Liver (tissue), 9 donors: Measurements from ENCODE around the gene VGF. TPM values are rescaled to one million over a fixed set of nuclear protein-coding genes. Genes with fewer than 3 reads are reported as not detected.

ENCODE experiments used
- DNase-seq: peaks from one replicate; pipeline ENCODE4 v3.0.0-alpha.2; 2017; ENCODE audit warnings: low spot score
- H3K27ac ChIP-seq, 2 donors: one replicate each; pipeline ENCODE4 v1.7.0; 2013; ENCODE audit warnings: inconsistent platforms in 2 of 2, low read length in 2 of 2, control low read depth in 1 of 2, low read depth in 1 of 2, mild to moderate bottlenecking in 1 of 2
- H3K27me3 ChIP-seq, 4 donors: one replicate each; pipeline versions ENCODE4 v1.6.1 to v1.7.0; 2013; ENCODE audit warnings: low read length in 3 of 4, inconsistent platforms in 1 of 4, mild to moderate bottlenecking in 1 of 4, moderate library complexity in 1 of 4; ENCODE audit not compliant: control insufficient read depth in 4 of 4, insufficient read depth in 4 of 4
- H3K36me3 ChIP-seq, 4 donors: one replicate each; pipeline versions ENCODE4 v1.6.1 to v1.7.0; 2013; ENCODE audit warnings: low read length in 3 of 4, mild to moderate bottlenecking in 3 of 4, low read depth in 1 of 4, moderate library complexity in 1 of 4; ENCODE audit not compliant: control insufficient read depth in 4 of 4, insufficient read depth in 3 of 4
- H3K4me1 ChIP-seq, 4 donors: one replicate each; pipeline versions ENCODE4 v1.6.1 to v1.7.0; 2013; ENCODE audit warnings: low read length in 3 of 4, mild to moderate bottlenecking in 3 of 4, moderate library complexity in 1 of 4; ENCODE audit not compliant: control insufficient read depth in 4 of 4, insufficient read depth in 4 of 4
- H3K4me3 ChIP-seq, 3 donors: one replicate each; pipeline versions ENCODE4 v1.6.1 to v1.7.0; 2013; ENCODE audit warnings: low read length in 3 of 3, control low read depth in 1 of 3, low read depth in 1 of 3, mild to moderate bottlenecking in 1 of 3
- H3K9ac ChIP-seq, 2 donors: one replicate each; pipeline ENCODE4 v1.7.0; 2013; ENCODE audit warnings: low read length in 2 of 2, mild to moderate bottlenecking in 2 of 2, moderate library complexity in 2 of 2, control low read depth in 1 of 2, low read depth in 1 of 2
- H3K9me3 ChIP-seq, 4 donors: one replicate each; pipeline versions ENCODE4 v1.6.1 to v1.7.0; 2013; ENCODE audit warnings: low read length in 3 of 4; ENCODE audit not compliant: control insufficient read depth in 4 of 4
- ATF3 ChIP-seq: IDR thresholded peaks from 2 replicates; pipeline ENCODE4 v1.6.1; 2016; ENCODE audit warnings: antibody characterized with exemption
- CTCF ChIP-seq: fragments of 150-350 bp; IDR thresholded peaks from 2 replicates; pipeline ENCODE4 v1.5.1; 2017; ENCODE audit warnings: improper control_type of control experiment, low read depth, low read length; ENCODE audit not compliant: missing input control
- EGR1 ChIP-seq, 2 donors: IDR thresholded peaks; 2 replicates each; pipeline ENCODE4 v1.6.1; 2016 to 2018; ENCODE audit warnings: antibody characterized with exemption in 2 of 2, low read depth in 2 of 2
- FOXA1 ChIP-seq: IDR thresholded peaks from 2 replicates; pipeline ENCODE4 v1.6.1; 2016; ENCODE audit warnings: antibody characterized with exemption
- FOXA2 ChIP-seq: IDR thresholded peaks from 2 replicates; pipeline ENCODE4 v1.6.1; 2016; ENCODE audit warnings: antibody characterized with exemption
- GABPA ChIP-seq, 2 donors: IDR thresholded peaks in 1 of 2; conservative IDR thresholded peaks in 1 of 2; 2 replicates each; pipeline ENCODE4 v1.6.1; 2016; ENCODE audit warnings: antibody characterized with exemption in 2 of 2, mild to moderate bottlenecking in 1 of 2, moderate library complexity in 1 of 2
- HNF4A ChIP-seq, 2 donors: conservative IDR thresholded peaks; 2 replicates each; pipeline ENCODE4 v1.6.1; 2016; ENCODE audit warnings: antibody characterized with exemption in 2 of 2, mild to moderate bottlenecking in 2 of 2
- HNF4G ChIP-seq: IDR thresholded peaks from 2 replicates; pipeline ENCODE4 v1.6.1; 2016; ENCODE audit warnings: antibody characterized with exemption
- JUND ChIP-seq, 2 donors: IDR thresholded peaks; 2 replicates each; pipeline ENCODE4 v1.6.1; 2016; ENCODE audit warnings: antibody characterized with exemption in 2 of 2
- MAX ChIP-seq: IDR thresholded peaks from 2 replicates; pipeline ENCODE4 v1.6.1; 2016; ENCODE audit warnings: antibody characterized with exemption
- NR2F2 ChIP-seq: IDR thresholded peaks from 2 replicates; pipeline ENCODE4 v1.6.1; 2016; ENCODE audit warnings: antibody characterized with exemption
- RAD21 ChIP-seq, 2 donors: IDR thresholded peaks; 2 replicates each; pipeline ENCODE4 v1.6.1; 2016; ENCODE audit warnings: antibody characterized with exemption in 2 of 2, mild to moderate bottlenecking in 2 of 2
- REST ChIP-seq: IDR thresholded peaks from 2 replicates; pipeline ENCODE4 v1.6.1; 2016; ENCODE audit warnings: antibody characterized with exemption, mild to moderate bottlenecking
- RXRA ChIP-seq, 2 donors: IDR thresholded peaks; 2 replicates each; pipeline ENCODE4 v1.6.1; 2017 to 2018; ENCODE audit warnings: antibody characterized with exemption in 2 of 2, mild to moderate bottlenecking in 1 of 2
- SP1 ChIP-seq: IDR thresholded peaks from 2 replicates; pipeline ENCODE4 v1.6.1; 2018; ENCODE audit warnings: antibody characterized with exemption, mild to moderate bottlenecking
- TAF1 ChIP-seq: conservative IDR thresholded peaks from 2 replicates; pipeline ENCODE4 v1.6.1; 2016; ENCODE audit warnings: antibody characterized with exemption, mild to moderate bottlenecking
- YY1 ChIP-seq: IDR thresholded peaks from 2 replicates; pipeline ENCODE4 v1.6.1; 2016; ENCODE audit warnings: antibody characterized with exemption, mild to moderate bottlenecking
- ZBTB33 ChIP-seq: IDR thresholded peaks from 2 replicates; pipeline ENCODE4 v1.6.1; 2016; ENCODE audit warnings: antibody characterized with exemption
- WGBS: extraction: QIAGEN DNeasy Blood & Tissue Kit; methylation state at CpG from one replicate; pipeline ENCODE4 v1.1.7; 2013; 5-methylcytosine and 5-hydroxymethylcytosine counted together
- polyA plus RNA-seq, 2 donors: library from polyadenylated mRNA; stranded (reverse) in 1 of 2; unstranded in 1 of 2; fragments of 200-250 nt in 1 of 2; fragments of >200 nt in 1 of 2; fragmentation: Nextera tagmentation in 1 of 2; extraction: Ambion mirVana in 1 of 2; gene quantifications; one replicate each; pipeline versions ENCODE4 v1.2.1 to v1.2.3, GENCODE V29; 2013 to 2015
- total RNA-seq, 2 donors: library from RNA; depleted of rRNA; stranded (reverse); fragments of >200 nt; gene quantifications; one replicate each; pipeline ENCODE4 v1.2.3, GENCODE V29; 2014
- donor health status: healthy.
- donor health status: healthy.
- donor health status: healthy.
- donor health status: healthy.
- donor health status: healthy.

Gene VGF
- total and polyA plus RNA-seq, 4 donors: not detected

- 95% methylated on average over 3 of the region's 3 CpGs for WGBS
- no peaks in the 10 kb centered on the region for H3K36me3 ChIP-seq
- no peak overlapping the region for H3K4me3 ChIP-seq
- no peak for DNase-seq
- TF ChIP-seq CTCF: no peak
- no peak for TF ChIP-seq RXRA (IDR thresholded peaks at IDR 0.05)
- TF ChIP-seq FOXA1: no peak
- no peak for TF ChIP-seq YY1
- TF ChIP-seq MAX: no peak
- no peak for TF ChIP-seq FOXA2
- no peak for TF ChIP-seq JUND (IDR thresholded peaks at IDR 0.05)
- no peak for TF ChIP-seq EGR1 (IDR thresholded peaks at IDR 0.05; ENCODE audit: low read depth in 2 of 2)
- no peak for TF ChIP-seq RAD21 (IDR thresholded peaks at IDR 0.05)
- TF ChIP-seq TAF1: no peak
- no peak for TF ChIP-seq ATF3
- no peak for TF ChIP-seq SP1
- TF ChIP-seq HNF4G: no peak
- no peak for TF ChIP-seq ZBTB33
- no peak for TF ChIP-seq REST
- TF ChIP-seq NR2F2: no peak
- TF ChIP-seq GABPA (IDR thresholded peaks at IDR 0.05 in 1 of 2, conservative IDR thresholded peaks at IDR 0.05 in 1 of 2): no peak
- TF ChIP-seq HNF4A (conservative IDR thresholded peaks at IDR 0.05): no peak
- no peak overlapping the region for H3K27ac ChIP-seq
- H3K4me1 ChIP-seq: no peaks in the 10 kb centered on the region
- H3K27me3 ChIP-seq: no peaks in the 10 kb centered on the region
- no peaks in the 10 kb centered on the region for H3K9me3 ChIP-seq
- H3K9ac ChIP-seq: no peak overlapping the region
Measured at GRCh38 chr7:101115215-101115614, 50.2 kb downstream of the VGF start.
